ENCODE data around the gene VPS72.
A peak's percentile ranks its signal among the peaks of the same experiment; 100 is the strongest.

VPS72 gene

GRCh38 chr1:151145304-151146071, 44.5 kb downstream of the VPS72 start:
- peak overlapping the region; percentile 86 for H3K27ac ChIP-seq
- H3K36me3 ChIP-seq: peaks cover 39% of the 10 kb centered on the region
- peak; percentile 67 for DNase-seq
- no peaks in the 10 kb centered on the region for H3K9me3 ChIP-seq (ENCODE audit: severe bottlenecking)
- no peak for TF ChIP-seq CTCF (IDR thresholded peaks at IDR 0.05; ENCODE audit: low read depth, low read length)
- no peaks in the 10 kb centered on the region for H3K27me3 ChIP-seq (ENCODE audit: insufficient read depth, low read depth, severe bottlenecking)
- peak overlapping the region; percentile 73 for H3K4me3 ChIP-seq (ENCODE audit: low read depth, low read length)

GRCh38 chr1:151144474-151145303, 45.3 kb downstream of the VPS72 start:
- Histone ChIP-seq H3K36me3 (peaks cover 47% of the 10 kb centered on the region), H3K9me3 (ENCODE audit: severe bottlenecking) (no peaks in the 10 kb centered on the region), H3K27ac (peak overlapping the region; percentile 86), H3K27me3 (ENCODE audit: insufficient read depth, low read depth, severe bottlenecking) (no peaks in the 10 kb centered on the region), H3K4me3 (ENCODE audit: low read depth, low read length) (peak overlapping the region; percentile 73)
- peak; percentile 55 for DNase-seq
- no peak for TF ChIP-seq CTCF (IDR thresholded peaks at IDR 0.05; ENCODE audit: low read depth, low read length)

- DNase-seq: peak; percentile 54
- Histone ChIP-seq H3K4me3 (ENCODE audit: low read depth, low read length) (peak overlapping the region; percentile 73), H3K36me3 (peaks cover 54% of the 10 kb centered on the region), H3K27me3 (ENCODE audit: insufficient read depth, low read depth, severe bottlenecking) (no peaks in the 10 kb centered on the region), H3K27ac (peak overlapping the region; percentile 86), H3K9me3 (ENCODE audit: severe bottlenecking) (no peaks in the 10 kb centered on the region)
- no peak for TF ChIP-seq CTCF (IDR thresholded peaks at IDR 0.05; ENCODE audit: low read depth, low read length)
Measured at GRCh38 chr1:151143986-151144385, 46.0 kb downstream of the VPS72 start.

- no peak for DNase-seq
- TF ChIP-seq CTCF (IDR thresholded peaks at IDR 0.05; ENCODE audit: low read depth, low read length): peak; percentile 33; the same call in 1 of the 2 replicates
- Histone ChIP-seq H3K9me3 (ENCODE audit: severe bottlenecking) (no peaks in the 10 kb centered on the region), H3K36me3 (peaks cover 63% of the 10 kb centered on the region), H3K27me3 (ENCODE audit: insufficient read depth, low read depth, severe bottlenecking) (no peaks in the 10 kb centered on the region), H3K27ac (peak overlapping the region; percentile 86), H3K4me3 (ENCODE audit: low read depth, low read length) (peak overlapping the region; percentile 9; the same call in 1 of the 2 replicates)
Measured at GRCh38 chr1:151143057-151143435, 47.0 kb downstream of the VPS72 start.

- Histone ChIP-seq H3K27ac (peak overlapping the region; percentile 86), H3K4me3 (ENCODE audit: low read depth, low read length) (peak overlapping the region; percentile 18), H3K27me3 (ENCODE audit: insufficient read depth, low read depth, severe bottlenecking) (no peaks in the 10 kb centered on the region), H3K9me3 (ENCODE audit: severe bottlenecking) (no peaks in the 10 kb centered on the region), H3K36me3 (peaks cover 69% of the 10 kb centered on the region)
- DNase-seq: peak; percentile 100
- TF ChIP-seq CTCF (IDR thresholded peaks at IDR 0.05; ENCODE audit: low read depth, low read length): no peak
Measured at GRCh38 chr1:151142411-151143056, 47.5 kb downstream of the VPS72 start.
